Activated T-helper 1 cell treated with Interleukin-2 at 50 U/mL for 16 hours (primary cell): ENCODE data around the gene CCDC24.
A peak's percentile ranks its signal among the peaks of the same experiment; 100 is the strongest.

ENCODE experiments used
- DNase-seq: peaks from one replicate; pipeline ENCODE4 v3.0.0-alpha.2; 2020; ENCODE audit warnings: low read depth

The CCDC24 gene

DNA sequence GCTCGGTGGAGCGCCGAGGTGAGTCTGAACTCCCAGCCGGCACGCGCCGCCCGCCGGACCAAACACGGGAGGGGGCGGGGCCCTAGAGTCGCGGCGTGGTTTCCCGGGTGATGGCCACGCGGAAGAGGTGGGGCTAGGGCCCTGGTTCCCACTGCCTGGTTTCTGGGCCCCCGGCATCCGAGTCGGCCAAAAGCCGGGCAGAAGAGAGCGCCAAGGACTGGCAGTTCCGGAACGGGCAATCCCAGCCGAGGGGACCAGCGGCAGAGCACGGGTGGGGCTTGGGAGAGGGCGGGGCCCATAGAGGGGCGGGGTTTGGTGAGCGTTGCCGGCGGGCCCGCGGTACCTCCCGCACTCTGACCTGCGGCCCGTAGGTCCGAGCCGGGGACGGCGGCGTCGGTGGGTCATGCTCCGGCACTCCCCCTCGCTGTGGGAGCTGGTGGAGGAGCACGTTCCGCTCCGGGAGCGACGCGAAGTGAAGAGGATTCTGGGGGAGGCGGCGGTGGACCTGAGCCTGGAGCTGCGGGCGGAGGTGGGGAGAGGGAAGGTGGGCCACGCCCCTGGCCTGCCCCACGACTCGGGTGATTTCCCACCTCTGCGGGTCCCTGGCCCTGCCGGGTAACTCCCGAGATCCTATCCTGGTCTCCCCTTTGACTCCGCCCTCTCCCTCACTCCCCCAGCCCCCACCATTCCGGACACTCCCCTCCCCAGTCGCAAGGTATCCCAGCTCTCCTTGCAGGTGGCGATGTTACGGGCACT, at the start of gene CCDC24:
Gene CCDC24, plus strand, starts transcription at position 124 of the 756 bp plus-strand sequence. Its CDS starts 280 bp downstream, at position 404.
- peak; percentile 61 for DNase-seq

DNA sequence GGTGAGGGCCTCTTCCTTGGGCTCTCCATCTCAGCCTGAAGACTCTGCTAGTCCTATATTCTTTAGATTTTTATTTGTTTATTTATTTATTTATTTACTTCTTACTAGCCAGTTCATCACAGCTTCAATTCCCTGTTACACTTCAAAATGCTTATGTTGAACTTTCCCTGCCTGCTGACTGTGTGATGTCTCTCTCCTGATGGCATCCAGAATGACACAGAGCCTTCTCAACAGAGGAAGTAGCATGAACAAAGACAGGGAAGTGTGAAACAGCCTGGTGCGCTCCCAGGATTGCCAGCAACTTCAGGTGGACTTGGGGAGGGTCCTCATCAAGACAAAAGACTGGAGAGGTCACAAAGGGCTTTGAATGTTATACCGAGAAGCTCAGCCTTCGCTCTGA, 49.0 kb upstream of the CCDC24 start:
- no peak for DNase-seq

DNA sequence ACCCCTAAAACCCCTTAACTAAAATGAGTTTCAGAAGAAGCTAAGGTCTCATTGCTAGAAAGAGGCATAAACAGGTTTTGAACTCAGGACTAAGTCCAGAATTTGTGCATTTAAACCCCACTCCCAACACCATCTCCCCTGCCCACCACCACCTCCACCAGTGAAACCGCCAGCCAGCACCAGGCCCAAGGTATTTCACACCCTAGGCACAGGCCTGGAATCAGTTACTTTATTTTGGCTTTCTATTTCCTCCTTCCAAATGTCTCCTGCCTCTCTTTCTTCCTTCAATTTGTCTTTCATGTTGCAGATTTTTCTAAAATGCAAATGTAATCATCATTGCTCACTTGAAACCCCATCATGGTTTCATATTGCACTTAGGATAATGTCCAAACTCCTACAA, 46.5 kb upstream of the CCDC24 start:
- DNase-seq, result no peak

DNA sequence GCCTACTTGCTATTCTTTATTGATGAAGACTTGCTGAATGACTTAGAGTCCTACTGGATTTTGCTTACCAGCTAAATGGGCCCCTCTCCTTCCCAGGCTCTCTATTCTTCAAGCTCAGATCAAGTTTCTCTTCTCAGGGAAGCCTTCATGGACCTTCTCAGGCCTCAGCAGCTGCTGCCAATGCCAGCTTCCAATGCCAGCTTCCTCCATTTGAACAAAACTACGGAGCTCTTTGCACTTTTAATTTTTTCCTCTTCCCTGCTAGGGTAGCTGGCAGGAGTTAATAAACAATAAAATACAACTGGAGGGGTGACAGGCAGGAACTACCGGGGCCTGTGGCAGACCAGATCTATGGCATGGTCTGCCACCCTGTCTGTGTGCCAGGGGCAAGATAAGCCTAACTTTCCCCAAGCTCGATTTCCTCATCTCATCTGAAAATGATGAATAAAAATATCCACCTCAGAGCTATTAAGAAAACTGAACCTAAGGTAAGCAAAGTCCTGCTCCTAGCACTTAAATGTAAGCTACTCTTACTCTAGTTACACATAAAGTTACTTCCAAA, 45.6 kb upstream of the CCDC24 start:
- DNase-seq, result no peak

DNA sequence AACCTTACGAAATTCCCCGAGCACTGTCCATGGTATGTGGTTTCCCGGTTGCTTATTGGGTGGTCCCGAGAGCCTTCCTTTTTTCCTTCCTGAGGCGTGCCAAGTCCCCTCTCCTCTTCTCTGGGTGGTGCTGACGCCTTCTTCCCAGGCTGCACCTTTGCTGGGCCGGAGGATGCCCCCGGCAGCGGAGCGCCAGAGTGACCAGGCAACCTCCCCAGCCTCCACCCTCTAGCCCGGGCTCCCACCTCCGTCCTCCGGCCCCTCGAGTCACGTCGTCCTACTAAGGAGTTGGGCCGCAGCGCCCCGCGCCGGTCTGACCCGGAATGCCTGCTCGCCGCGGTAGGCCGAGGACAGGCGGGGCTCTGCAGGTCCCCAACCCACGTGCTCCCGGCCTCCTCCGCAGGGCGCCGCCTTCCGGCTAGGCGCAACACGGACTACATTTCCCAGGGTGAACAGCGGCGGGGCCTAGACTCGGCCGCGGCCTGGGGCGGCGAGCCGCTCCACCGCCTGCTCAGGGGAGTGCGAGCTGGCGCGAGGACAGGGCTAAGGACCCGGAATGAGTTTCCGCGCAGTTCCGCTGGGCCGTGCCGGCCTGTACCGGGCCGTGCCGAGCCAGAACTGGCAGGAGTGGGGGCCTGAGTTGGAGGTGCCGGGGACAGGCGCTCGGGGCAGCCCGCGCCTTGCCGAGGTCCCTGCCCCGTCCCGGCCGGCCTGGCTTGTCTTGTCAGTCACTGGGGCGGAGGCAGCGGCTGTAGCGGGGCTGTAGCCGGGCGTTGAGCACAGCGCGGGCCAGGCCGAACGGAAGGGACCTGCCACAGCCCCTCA, 45.0 kb upstream of the CCDC24 start, which contains the start of gene IPO13:
Gene IPO13, plus strand, starts transcription at position 715 of the 825 bp plus-strand sequence. CDS start 651 bp downstream, outside the sequence.
- DNase-seq, result peak; percentile 89

DNA sequence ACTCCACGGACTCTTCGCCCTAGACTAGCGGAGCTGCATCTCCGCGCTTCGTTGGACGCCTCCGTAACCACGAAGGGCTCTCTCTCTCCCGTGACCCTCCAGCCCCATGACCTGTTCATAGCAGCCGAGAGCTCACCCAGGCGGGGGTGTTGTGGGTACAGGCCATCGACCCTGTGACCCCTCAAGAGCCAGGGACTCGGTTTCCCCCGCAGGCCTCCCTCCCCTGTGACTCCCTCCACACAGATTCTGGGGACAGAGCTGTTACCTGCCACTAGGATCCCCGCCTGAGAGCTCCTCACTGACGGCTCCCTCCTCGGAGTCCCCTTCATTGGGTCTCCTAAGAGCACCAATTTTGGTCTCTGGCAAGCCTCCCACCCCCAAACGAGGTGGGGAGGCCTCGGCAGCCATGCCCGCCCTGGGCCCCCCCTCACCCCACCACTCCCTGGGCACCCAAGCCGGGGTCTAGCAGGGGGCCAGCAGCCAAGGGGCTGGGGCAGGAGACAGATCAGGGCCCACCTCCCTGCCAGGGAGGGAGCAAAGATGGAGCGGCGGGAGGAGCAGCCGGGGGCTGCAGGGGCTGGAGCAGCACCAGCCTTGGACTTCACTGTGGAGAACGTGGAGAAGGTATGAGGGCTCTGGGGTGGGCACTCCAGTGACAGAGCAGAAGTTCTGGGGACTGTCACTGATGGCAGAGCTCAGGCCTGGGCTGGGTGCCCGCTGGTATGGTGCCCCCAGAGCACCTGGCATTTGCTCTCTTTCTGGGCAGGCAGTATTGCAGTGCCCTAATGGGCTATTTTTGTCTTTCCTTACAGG, 44.1 kb upstream of the CCDC24 start:
- no peak for DNase-seq

DNA sequence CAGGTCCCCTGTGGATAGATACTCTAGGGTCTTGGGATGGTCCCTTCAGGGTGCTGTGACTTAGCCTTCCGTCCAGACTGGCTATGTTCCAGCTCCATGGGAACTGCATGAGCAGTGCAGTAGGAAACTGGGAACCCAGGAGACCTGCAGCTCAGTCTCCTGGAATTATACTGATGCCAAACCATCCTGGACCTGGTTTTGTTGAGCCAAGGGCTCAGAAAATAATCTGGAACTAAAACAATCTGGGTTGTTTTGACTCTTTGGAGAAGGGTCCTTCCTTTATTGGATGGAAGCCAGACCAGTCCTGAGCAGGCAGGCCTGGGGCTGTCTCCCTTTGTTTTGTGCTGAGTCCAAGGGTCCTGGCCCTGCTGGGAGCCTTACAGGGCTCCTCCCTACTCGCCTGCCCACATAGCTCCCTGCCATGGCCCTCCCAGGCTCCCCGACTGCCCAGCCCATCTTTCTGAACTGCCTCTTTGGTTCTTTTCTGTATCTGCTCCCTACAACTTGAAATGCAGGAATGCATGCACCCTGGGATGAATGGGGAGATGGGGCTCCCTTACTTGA, 43.4 kb upstream of the CCDC24 start:
- DNase-seq, result no peak

DNA sequence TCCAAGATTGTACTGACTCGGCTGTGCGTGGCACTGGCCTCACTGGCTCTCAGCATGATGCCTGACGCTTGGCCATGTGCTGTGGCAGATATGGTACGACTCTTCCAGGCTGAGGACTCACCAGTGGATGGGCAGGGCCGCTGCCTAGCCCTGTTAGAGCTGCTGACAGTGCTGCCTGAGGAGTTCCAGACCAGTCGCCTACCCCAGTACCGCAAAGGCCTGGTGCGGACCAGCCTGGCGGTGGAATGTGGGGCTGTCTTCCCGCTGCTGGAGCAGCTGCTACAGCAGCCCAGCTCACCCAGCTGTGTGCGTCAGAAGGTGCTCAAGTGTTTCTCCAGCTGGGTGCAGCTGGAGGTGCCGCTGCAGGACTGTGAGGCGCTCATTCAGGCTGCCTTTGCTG, 41.7 kb upstream of the CCDC24 start:
- DNase-seq, result no peak

DNA sequence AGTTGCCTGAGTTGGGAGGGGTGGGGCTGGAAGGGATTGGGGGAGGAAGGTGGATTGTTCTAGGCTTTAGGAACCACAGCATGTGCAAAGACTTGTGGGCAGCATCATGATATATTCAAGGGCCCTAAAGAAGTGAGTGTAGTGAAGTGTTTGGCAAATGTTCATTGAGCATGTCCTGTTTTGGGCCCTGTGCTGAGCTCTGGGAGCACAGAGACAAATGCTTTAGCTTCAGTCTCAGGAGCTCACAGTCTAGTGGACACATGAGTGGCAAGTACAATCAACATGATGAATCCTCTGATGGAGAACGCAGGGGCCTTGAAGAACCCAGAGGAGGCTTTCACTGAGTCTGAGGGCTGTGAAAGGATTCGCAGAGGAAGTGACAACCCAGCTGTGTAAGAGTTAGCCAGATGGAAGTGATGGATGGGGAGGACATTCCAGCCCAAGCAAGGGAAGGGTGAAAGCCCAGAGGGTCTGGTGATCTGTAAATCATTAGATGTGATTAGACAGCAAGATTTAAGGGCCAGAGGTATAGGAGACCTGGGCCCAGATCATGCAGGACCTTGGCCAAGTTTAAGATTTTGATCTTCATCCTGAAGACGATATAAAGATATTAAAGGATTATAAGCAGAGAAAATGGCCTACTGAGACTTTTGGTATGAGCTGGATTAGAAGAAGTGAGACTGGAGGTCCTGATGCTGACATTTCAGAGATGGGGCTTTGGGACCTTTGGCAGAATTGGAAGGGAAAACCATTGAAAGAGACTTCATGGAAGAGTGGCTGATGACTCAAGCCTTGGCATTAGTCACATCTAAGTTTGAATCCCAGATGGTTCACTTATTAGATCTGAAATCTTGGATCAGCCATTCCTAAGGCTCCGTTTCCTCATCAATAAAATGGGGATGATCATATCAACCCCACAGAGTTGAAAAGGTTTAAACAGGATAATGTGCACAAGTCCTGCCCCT, 40.1 kb upstream of the CCDC24 start:
- no peak for DNase-seq

DNA sequence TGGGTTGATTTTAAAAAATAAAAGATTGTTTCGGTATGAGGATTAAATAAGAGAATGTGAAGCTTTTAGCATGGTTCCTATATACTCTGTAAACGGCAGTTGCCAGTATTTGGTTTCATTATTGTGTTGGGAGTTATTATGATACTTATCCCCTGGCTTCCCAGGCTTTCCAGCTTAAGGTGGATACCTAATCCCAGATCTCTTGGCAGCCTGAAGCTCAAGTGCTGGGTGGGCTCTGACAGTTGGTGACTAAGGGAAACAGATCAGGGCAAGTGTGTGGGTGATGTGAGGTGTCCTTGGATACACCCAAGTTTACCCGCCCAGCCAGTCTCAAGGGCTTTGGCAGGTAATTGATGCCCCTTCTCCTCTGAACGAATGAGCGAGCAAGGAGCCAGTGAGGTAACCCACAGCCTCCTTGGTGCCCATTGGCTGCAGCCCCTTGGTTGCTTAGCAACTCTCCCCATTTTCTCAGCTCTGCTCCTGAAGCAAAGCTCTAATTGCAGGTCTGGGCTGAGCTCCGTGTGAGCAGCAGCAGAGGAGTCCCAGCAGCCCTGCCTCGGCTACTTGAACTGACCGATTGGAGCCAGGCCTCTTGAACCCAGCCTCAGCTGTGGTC, 38.6 kb upstream of the CCDC24 start:
- no peak for DNase-seq

DNA sequence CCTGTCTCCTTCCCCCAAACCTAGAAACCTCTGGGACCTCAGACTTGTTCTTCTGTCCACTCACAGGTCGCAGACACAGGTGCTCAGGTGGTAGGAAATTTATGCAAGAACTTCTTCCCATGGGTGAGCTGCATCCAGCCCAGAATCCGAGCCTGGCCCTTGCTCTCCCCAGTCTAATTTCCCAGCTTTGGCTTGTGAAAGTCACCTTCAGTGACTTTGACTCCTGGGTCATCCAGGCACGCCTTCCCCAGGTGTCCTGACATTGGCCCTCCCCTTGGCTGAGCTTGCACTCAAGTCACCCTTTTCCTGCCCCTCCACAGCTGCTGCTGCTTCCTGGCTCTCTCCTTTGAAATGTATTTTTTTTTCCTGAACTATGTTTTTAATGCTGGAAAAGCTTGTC, 38.0 kb upstream of the CCDC24 start:
- DNase-seq, result no peak

DNA sequence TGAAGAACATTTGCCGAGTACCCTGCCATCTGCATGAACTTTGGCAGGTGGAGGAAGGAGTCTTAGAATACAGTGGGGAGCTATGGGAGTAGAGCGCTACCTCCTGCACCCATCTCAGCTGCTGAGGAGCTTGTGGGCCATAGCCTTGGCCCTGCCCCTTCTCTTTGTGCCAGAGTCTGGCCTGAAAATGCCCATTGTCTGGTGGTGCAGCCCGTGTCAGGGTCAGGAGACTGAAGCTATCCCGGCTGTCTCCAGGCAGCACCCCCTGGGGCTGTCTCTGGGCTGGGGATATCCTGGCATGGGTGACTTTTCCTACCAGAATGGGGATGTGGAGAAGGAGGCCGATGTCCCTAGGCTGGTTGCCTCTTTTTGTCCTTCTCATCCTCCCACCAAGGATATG, 37.4 kb upstream of the CCDC24 start:
- no peak for DNase-seq

DNA sequence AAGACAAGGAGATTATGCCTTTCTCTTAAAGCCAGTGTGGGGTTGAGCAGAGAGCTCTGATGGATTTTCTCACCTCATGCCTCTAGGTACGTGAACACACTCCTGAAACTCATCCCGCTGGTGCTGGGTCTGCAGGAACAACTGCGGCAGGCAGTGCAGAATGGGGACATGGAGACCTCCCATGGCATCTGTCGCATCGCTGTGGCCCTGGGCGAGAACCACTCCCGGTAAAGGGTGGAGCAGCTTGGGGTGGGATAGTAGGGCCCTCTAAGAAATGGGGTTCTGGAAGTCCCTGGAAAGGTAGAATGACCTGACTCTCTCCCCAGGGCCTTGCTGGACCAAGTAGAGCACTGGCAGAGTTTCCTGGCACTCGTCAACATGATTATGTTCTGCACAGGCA, 35.2 kb upstream of the CCDC24 start:
- DNase-seq, result no peak

DNA sequence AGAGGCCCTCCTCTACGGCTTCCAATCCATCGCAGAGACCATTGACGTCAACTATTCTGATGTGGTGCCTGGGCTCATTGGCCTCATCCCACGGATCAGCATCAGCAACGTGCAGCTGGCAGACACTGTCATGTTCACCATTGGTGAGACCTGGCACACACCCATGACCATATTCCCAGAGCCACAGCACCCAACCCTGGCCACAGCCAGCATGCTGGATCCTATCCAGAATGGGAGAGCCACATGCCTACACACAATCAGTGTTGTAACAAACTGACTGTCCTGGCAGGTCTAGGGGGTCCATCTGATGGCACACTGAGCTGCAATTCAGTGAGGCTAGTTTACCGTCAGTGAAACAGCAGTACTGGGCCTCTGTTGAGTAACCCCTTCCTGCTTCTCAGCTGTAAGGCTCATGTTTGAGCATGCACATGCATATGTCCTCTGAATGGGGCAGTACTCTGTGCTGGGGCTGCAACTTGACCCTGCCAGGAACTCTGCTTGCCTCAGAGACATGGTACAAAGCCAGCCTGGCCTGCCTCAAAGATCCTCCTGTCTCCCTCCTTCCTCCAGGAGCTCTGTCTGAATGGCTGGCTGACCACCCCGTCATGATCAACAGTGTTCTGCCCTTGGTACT, 33.9 kb upstream of the CCDC24 start:
- DNase-seq, result no peak

DNA sequence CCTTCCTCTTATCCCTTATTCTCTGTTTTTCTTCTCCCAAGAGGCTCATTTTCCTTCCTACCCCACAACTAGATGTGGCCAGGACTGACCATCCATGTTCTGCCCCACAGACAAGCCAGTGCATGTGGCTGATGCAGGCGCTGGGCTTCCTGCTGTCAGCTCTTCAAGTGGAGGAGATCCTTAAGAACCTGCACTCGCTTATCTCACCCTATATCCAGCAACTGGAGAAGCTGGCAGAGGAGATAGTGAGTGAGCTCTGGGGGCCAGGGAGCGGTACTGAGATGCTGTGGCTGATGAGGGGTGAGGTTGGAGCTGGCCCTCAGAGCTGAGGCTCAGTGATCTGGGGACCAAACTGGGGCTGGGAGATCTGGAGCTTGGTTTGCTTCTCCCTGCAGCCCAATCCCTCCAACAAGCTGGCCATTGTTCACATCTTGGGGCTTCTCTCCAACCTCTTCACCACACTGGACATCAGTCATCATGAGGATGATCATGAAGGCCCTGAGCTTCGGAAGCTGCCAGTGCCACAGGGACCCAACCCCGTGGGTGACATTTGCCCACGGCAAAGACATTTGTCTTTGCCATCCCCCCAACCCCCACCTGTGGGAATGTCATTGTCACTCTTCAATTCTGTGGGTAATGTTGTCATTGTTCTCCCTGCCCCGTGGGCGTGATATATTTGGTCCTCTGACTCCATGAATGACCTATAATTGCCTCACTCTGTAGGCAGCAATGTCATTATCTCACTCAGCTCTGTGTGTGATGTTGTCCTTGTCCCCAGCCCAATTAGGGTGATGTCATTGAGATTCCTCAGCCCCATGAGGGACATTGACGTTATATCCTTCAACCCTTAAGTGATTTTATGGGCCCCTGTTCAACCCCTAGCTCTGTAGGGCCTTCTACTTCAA, 32.8 kb upstream of the CCDC24 start:
- no peak for DNase-seq

DNA sequence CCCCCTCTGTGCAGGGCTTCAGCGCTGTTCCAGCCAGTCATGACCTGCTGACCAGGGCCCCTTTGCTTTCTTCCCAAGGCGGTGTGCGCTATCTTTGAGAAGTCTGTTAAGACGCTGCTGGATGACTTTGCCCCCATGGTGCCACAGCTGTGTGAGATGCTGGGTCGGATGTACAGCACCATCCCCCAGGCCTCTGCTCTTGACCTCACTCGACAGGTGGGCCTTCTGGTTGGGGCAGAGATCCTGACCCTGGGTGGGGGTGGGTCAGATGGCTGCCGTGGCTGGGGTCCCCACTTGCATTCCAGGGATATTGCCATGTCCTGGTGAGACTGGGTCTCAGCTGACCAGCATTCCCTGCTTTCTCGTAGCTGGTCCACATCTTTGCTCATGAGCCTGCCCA, 30.6 kb upstream of the CCDC24 start:
- DNase-seq, result no peak

DNA sequence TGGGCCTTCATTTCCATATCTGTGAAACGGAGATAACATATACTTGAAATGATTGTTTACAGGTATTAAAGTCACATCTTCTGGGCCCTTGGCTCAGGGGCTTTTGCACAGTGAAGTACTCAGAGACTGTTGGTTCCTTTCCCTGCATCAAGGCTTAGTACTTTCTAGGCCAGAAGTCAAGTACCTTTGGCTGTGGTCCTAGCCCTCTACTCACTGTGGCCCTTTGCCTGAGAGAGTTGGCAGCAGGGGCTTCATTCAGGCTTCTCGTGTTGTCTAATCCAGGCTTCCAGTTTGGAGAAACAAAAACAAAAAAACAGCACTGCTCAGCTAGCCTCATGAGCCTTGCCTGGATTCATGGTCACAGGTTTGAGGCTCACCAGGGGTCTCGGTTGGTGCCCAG, 29.7 kb upstream of the CCDC24 start:
- DNase-seq, result no peak

DNA sequence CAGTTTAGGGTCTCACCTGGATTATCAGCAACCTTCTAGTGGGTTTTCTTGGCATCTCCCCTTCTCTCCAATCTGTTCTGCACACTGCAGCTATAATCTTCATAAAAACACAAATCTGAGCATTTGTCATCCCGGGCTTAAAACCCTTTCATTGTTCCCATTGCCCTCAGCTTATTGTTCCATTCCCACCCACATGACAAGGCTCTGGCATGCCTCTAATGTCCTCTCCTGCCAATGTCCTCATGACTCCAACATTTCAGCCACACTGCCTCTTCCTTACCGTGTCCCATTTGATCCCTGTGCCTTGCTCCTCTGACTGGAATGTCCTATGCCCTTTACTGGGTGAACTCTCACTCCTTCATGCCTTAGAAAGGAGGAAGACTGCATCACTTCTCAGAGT, 29.1 kb upstream of the CCDC24 start:
- DNase-seq, result no peak

DNA sequence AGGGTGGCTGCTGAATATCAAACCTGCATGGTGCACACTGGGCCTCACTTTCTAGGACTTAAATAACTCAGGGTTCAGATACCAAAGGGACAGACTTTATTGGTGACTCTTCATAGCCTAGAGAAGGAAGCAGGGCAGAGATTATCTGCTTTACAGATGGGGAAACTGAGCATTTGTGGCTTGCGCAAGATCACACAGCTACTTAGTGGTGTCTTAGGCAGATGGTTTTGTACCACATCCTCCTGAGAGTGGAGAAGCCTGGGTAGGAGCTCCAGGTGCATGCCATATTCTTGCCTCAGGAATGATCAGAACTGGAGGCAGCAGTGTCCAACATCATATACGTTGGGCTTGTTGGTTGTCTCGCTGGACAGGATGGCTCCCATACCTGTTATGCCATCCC, 28.4 kb upstream of the CCDC24 start:
- DNase-seq, result no peak
